ENCODE results near the gene BCL2.
A peak's percentile ranks its signal among the peaks of the same experiment; 100 is the strongest.

BCL2 gene

DNA sequence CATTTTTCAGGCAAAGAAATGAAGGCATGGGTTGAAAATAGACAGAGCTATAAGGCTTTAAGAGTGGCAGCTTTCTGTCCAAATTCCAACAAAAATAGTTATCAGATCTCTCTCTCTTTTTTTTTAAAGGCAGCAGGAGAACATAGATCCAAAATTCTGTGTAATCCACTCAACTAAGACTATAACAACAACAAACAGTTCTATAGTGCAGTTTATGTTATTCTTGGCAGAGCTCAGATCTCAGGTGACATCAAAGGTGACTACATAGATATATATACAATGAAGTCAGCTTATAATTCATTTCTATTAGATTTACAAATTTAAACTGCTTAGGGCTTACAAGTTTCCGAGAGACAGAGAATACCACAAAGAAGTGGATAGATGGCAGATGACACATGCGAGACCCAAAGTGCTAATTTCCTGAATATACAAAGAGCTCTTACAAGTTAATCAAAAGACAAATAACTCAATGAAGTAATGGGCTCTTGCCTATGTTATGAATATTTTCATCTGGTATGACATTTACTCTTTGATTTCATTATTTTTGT is 223.2 kb downstream of the BCL2 start:
- DNase-seq (ENCODE audit: low read depth in 2 of 2, low spot score in 1 of 2), result no peak

GRCh38 chr18:63095768-63096167 is 223.8 kb downstream of the BCL2 start:
- no peak for DNase-seq (ENCODE audit: low read depth in 2 of 2, low spot score in 1 of 2)

DNA sequence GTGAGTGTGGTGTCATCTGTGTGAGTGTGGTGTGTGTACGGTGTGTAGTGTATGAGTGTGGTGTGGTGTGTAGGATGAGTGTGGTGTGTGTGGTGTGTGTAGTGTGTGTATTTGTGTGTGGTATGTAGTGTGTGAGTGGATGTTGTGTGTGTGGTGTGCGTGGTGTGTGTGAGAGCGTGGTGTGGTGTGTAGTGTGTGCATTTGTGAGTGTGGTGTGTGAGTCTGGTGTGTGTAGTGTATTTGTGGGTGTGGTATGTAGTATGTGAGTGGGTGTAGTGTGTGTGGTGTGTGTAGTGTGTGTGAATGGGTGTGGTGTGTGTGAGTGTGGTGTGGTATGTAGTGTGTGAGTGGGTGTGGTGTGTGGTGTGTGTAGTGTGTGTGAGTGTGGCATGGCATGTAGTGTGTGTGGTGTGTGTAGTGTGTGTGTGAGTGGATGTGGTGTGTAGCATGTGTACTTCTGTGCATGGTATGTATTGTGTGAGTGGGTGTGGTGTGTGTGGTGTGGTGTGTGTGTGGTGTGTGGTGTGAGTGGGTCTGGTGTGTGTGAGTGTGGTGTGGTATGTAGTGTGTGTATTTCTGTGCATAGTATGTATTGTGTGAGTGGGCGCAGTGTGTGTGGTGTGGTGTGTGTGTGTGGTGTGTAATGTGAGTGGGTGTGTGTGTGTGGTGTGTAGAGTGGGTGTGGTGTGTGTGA is 227.8 kb downstream of the BCL2 start:
- no peak for DNase-seq (ENCODE audit: low read depth in 2 of 2, low spot score in 1 of 2)

- no peak for DNase-seq (ENCODE audit: low read depth in 2 of 2, low spot score in 1 of 2)
Measured at GRCh38 chr18:63090334-63090733, 229.2 kb downstream of the BCL2 start.

DNA sequence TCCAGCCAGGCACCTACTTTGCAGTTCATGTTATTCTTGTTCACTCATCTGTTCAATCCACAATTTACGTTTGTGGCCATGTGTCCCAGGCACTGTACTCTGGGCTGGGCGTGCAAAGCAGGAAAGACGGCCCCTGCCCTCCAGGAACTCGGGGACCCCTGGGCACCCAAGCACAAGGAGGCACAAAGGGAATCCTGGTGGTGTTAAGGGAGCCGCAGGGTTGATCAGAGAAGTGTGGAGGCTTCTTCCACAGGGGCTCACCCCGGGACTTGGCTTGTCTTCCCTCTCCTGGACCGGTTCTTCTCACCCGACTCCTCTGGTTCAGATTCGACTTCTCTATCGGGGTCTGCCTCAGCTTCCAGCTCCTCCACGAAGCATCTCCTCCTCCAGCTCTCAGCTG is 230.5 kb downstream of the BCL2 start:
- DNase-seq (ENCODE audit: low read depth in 2 of 2, low spot score in 1 of 2), result no peak

GRCh38 chr18:63088262-63088661 is 231.3 kb downstream of the BCL2 start:
- no peak for DNase-seq (ENCODE audit: low read depth in 2 of 2, low spot score in 1 of 2)

DNA sequence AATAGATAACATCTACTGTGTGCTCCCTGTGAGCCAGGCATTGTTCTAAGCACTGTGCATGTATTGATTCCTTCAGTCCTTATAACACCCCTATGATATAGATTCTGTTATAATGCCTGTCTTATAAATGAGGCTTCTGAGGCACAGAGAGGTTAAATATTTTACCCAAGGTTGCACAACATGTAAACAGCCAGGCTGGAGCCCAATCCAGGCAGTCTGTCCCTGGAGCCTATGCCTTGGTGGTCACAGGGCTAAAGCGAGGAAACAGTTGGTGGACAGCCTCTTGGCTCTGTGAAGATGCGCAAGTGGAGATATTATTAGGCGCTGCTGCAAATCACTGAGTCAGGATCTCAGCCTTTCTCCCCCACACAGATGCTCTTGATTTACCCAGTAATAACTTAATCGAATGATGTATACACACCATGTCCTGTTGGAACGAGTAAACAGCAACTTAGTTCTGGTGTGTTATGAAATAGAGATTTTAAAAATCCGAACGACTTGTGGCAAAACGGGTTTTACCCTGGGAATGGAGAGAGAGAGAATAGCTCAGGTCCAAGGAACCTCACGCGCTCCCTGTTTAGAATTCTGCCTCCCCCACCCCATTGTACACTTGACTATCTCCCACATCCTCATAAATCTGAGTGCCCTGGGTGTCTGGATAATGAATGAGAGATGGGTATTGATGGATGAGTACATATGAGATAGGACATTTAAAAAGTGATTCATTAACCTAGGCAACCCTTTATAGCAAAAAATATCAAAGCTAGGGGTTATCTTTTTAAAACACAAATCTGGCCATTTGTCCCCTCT is 231.9 kb downstream of the BCL2 start:
- no peak for DNase-seq (ENCODE audit: low read depth in 2 of 2, low spot score in 1 of 2)

DNA sequence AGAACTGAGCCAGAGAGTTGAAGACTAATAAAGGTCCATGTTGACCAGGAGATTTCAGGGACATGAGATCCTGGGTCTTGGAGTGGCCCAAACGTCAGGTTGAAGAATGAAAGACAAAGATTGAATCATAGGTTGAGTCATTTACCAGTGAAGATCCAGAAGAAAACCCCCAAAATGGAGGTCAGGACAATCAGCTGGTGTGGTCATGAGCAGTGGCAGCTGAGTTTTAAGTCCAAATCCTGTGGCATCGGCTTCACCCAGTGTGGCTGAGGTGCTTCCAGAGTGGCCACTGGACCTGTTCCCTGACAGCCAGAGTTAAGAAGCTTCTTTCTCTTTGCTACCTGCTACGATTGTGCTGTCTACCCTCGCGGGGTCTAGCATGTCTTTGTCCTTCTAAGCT is 234.0 kb downstream of the BCL2 start:
- DNase-seq (ENCODE audit: low read depth in 2 of 2, low spot score in 1 of 2), result no peak

DNA sequence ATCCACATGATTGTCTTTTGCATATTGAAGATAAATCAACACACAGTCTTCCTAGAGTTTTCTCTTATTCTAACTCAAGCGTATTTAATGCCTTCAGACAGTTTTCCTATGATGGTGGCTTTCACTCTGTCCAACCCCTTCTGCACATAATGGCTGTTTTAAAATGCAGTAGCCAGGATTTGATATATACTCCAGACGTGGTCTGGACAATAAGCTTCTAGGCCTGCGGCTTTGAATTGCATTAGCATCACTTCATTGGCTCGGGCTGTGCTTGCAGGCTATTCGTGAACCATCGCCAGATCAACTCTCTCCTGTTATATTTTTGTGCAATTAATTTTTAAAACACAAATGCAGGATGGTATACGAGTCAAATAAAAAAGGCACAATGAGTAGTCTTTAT is 235.3 kb downstream of the BCL2 start:
- no peak for DNase-seq (ENCODE audit: low read depth in 2 of 2, low spot score in 1 of 2)

DNA sequence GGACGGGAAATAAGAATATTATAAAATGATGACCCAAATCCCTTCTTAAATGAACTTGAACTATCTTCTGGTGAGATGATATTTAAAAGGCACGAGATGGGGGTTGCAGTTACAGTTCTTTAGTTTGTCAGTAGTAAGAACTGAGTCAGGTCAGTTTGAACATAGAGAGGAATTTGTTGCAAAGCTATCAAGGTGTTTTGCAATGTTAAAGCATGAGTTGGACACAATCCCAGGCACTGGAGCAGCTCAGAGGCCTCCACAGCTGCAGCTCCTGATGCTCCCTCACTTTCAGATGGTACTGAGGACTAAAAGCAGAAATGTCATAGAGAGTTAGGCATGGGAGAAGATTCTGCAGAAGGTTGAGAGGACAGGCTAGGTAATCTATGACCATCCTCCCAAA is 236.0 kb downstream of the BCL2 start:
- no peak for DNase-seq (ENCODE audit: low read depth in 2 of 2, low spot score in 1 of 2)

- no peak for DNase-seq (ENCODE audit: low read depth in 2 of 2, low spot score in 1 of 2)
Measured at GRCh38 chr18:63083020-63083531, 236.5 kb downstream of the BCL2 start.

DNA sequence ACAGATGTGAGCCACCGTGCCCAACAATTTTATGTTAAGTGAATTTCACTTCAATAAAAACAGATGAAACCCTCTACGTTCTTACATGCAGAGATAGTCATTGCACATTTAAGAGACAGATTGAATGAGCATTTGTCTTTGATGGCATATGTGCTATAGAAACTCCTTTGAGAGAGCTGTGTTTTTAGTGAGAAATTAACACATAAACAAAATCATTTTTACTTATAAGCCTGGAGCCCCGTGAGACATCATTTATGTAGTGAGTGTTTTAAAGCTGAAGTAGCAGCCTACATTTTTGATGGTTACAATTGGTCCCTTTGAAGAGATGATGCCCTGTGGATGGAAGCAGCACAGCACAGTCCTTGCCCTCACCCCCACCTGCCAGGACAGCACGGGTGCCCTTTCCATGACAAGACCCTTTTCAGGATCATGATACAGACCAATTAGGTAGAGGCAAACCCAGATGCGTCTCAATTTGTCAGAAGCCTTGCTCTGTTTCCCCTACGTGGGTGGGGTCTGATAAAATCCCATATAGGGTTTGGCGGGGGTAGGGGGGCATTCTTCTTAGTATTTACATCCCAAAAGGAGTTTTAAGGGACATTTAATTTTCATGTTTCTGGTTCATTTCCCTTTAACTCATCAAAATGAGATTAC is 237.1 kb downstream of the BCL2 start:
- DNase-seq (ENCODE audit: low read depth in 2 of 2, low spot score in 1 of 2), result no peak

DNA sequence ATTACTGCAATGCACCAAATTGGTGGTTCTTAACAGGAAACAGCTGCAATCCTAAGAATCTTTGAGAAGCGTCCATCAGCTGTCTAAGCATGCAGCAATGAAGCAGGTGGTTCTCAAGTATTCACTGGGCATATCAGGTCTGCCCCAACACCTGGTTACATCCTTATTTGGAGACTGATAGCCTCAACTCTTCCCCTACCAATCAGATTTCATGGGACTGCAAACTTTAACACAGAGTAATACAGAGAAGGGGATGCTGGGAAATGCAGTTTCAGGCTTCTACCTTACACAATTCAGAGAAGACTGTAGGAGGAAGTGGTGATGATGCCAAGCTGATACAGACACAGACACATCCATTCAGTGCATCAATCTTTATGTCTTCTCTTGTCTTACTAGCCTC is 240.5 kb downstream of the BCL2 start:
- DNase-seq (ENCODE audit: low read depth in 2 of 2, low spot score in 1 of 2), result no peak

DNA sequence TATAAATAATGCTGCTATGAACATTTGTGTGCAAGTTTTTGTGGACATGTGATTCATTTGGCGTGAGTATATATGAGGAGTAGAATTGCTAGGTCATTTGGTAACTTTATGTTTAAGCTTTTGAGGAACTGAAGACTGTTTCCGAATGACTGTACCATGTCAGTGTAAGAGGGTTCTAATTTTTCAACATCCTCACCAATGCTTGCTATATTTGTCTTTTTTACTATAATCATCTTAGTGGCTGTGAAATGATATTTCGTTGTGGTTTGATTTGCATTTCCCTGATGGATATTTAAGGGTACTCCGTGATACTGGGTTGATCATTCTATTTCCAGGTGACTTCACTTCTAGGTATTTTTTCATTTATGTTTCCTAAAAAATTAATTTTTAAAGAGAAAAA is 241.1 kb downstream of the BCL2 start:
- no peak for DNase-seq (ENCODE audit: low read depth in 2 of 2, low spot score in 1 of 2)

DNA sequence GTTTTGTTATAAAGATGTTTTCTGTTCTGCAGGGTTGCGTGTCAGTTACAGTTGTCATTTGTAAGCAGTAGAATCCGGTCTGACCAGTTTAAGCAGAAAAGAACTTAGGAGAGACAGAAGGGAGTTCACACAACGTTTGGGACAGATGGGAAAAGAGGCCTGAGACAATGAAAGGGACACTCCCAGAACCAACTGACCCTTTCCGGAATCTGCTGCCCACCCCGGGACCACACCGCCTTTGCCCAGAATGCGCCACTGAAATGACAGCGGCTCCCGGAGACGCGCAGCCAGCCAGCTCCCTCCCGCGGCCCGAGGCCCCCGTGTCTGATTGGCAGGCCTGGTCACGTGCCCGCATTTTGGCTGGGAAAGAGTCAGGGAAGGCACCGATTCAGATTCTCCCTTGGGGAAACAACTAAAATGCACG is 244.6 kb downstream of the BCL2 start:
- peak in 1 of 2 donors; percentile 6 for DNase-seq (ENCODE audit: low read depth in 2 of 2, low spot score in 1 of 2)

DNA sequence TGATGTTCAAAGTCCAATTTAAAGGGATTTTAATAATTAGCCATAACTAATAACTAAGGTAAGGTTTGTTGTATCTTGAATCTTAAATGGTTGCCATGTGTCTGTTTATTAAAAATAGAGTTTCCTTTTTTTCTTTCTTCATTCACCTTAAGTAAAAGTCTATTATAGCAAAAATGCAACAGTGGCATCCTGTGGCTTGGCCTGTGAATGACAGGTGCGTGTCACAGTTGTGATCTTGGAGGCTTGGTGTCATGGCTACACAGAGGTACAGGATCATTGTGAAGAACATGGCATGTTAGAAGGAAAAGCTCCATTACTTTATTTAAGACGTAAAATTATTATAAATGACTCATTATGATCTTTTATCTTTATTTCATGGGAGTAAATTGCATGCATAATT is 246.1 kb downstream of the BCL2 start:
- no peak for DNase-seq (ENCODE audit: low read depth in 2 of 2, low spot score in 1 of 2)

All from stimulated activated CD8-positive, alpha-beta memory T cell treated with anti-CD3 and anti-CD28 coated beads, Interleukin-4, amount 100 ng/mL, for 4 hours (primary cell).